Activated naive CD8-positive, alpha-beta T cell (primary cell): ENCODE measurements around the gene USP20.

ENCODE experiments used
- H3K27ac Mint-ChIP-seq: one replicate; pipeline ENCODE4 v1.8.0; 2021; ENCODE audit warnings: mixed read lengths
- H3K27me3 Mint-ChIP-seq: one replicate; pipeline ENCODE4 v1.8.0; 2021; ENCODE audit warnings: mixed read lengths
- H3K36me3 Mint-ChIP-seq: one replicate; pipeline ENCODE4 v1.8.0; 2021; ENCODE audit warnings: mixed read lengths
- H3K4me1 Mint-ChIP-seq: one replicate; pipeline ENCODE4 v1.8.0; 2021; ENCODE audit warnings: low read depth, mixed read lengths
- H3K4me3 Mint-ChIP-seq: one replicate; pipeline ENCODE4 v1.8.0; 2021; ENCODE audit warnings: mild to moderate bottlenecking, mixed read lengths
- H3K9me3 Mint-ChIP-seq: one replicate; pipeline ENCODE4 v1.8.0; 2021; ENCODE audit warnings: low read depth, mixed read lengths

Gene USP20

DNA sequence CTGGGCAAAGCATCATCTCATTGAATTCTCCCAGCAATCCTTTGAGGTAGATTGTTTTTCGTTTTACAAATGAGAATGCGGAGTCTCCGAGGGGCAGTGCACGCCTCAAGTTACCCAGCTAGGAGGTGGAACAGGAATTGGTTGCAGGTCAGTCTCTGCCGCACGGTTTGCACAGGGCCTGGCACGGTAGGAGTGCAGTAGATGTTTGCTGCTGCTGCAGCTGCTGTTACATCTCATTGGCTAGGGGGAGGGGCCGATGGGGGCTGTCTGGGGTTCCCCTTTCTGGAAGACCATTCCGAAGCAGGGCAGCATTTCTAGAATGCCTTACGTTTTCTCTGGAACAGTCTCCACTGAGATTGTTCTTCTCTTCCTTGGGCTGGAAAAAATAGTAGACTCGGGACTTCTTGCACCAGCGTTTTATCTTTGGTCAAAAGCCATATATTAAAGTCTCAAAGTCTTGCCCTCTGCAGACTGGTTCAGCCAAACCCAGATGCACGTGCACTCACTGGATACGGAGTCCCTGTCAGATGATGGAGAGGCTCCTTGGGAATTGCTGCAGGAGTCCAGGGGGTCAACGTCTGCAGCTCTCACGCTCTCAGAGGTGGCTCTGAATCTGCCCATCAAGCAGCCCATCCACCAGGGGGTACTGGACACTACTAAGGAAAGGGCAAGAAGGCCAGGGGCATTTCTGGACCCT, 1.2 kb downstream of the USP20 start:
- Mint-ChIP-seq H3K27ac (peak overlapping the region; percentile 90), H3K27me3 (no peaks in the 10 kb centered on the region), H3K9me3 (no peaks in the 10 kb centered on the region), H3K4me1 (peaks cover 70% of the 10 kb centered on the region), H3K4me3 (peak overlapping the region; percentile 94), H3K36me3 (peaks cover 6% of the 10 kb centered on the region)

DNA sequence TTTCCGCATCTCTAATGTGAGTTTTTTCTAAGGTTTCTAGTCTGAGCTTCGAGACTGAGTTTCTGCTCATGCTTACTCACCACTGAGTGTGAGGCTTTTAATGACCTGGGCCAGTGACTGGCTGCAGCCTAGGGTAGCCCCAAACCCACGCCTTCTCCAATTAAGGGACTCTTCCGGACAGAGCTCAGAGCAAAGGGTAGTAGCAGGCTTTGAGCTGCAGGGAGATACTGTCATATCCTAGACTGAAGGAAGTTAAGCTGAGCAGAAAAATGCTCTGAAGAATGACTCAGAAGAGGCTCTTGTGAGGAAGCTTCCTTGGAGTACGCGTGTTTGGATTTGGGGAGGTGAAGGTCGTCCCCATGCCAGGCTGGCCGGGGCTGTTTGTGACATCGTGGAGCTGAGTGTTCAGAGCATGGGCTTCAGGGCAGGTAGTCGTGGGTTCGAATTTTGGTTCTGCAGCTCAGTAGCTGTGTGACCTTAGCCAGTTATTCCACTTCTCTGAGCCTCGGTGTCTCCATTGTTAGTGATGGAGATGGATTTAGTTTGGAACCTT, 3.5 kb downstream of the USP20 start:
- Mint-ChIP-seq H3K4me3 (peak overlapping the region; percentile 71), H3K27me3 (no peaks in the 10 kb centered on the region), H3K4me1 (peaks cover 68% of the 10 kb centered on the region), H3K27ac (peak overlapping the region; percentile 90), H3K9me3 (no peaks in the 10 kb centered on the region), H3K36me3 (peaks cover 3% of the 10 kb centered on the region)

- no peaks in the 10 kb centered on the region for H3K36me3 Mint-ChIP-seq
- peak overlapping the region; percentile 90 for H3K27ac Mint-ChIP-seq
- H3K9me3 Mint-ChIP-seq: no peaks in the 10 kb centered on the region
- peak overlapping the region; percentile 71 for H3K4me3 Mint-ChIP-seq
- H3K4me1 Mint-ChIP-seq: peaks cover 61% of the 10 kb centered on the region
- H3K27me3 Mint-ChIP-seq: no peaks in the 10 kb centered on the region
These were observed 4.2 kb downstream of the USP20 start for GRCh38 chr9:129839324-129840023.

DNA sequence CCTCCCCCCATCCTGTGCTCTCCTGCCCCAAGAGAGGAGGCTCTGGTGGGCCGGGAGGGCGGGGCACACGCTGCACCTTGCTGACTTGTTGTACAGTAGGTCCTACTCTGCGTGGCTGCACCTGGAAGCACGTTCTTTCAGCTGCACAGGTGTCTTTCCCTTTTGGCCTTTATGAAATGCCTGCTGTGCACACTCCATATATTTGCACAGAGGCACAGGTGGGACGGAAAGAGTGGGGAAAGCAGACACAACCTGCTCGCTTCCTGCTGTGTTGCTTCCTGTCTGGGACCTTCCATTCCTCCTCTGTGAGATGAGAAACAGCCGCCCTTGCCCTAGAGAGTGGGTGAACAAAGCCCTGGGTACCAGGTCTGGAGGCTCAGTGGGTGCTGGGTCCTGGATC, 4.8 kb downstream of the USP20 start:
- H3K27me3 Mint-ChIP-seq: no peaks in the 10 kb centered on the region
- peak overlapping the region; percentile 42 for H3K4me3 Mint-ChIP-seq
- peak overlapping the region; percentile 78 for H3K27ac Mint-ChIP-seq
- H3K9me3 Mint-ChIP-seq: no peaks in the 10 kb centered on the region
- peaks cover 57% of the 10 kb centered on the region for H3K4me1 Mint-ChIP-seq
- H3K36me3 Mint-ChIP-seq: no peaks in the 10 kb centered on the region

- Mint-ChIP-seq H3K27ac (peak overlapping the region; percentile 83), H3K4me1 (peaks cover 62% of the 10 kb centered on the region), H3K36me3 (no peaks in the 10 kb centered on the region), H3K9me3 (no peaks in the 10 kb centered on the region), H3K27me3 (no peaks in the 10 kb centered on the region), H3K4me3 (peak overlapping the region; percentile 10)
These were observed 5.8 kb downstream of the USP20 start for GRCh38 chr9:129841071-129841470.

GRCh38 chr9:129845373-129845772, 10.1 kb downstream of the USP20 start:
- H3K27me3 Mint-ChIP-seq: no peaks in the 10 kb centered on the region
- no peak overlapping the region for H3K4me3 Mint-ChIP-seq
- peaks cover 7% of the 10 kb centered on the region for H3K36me3 Mint-ChIP-seq
- peaks cover 43% of the 10 kb centered on the region for H3K4me1 Mint-ChIP-seq
- no peaks in the 10 kb centered on the region for H3K9me3 Mint-ChIP-seq
- peak overlapping the region; percentile 8 for H3K27ac Mint-ChIP-seq

DNA sequence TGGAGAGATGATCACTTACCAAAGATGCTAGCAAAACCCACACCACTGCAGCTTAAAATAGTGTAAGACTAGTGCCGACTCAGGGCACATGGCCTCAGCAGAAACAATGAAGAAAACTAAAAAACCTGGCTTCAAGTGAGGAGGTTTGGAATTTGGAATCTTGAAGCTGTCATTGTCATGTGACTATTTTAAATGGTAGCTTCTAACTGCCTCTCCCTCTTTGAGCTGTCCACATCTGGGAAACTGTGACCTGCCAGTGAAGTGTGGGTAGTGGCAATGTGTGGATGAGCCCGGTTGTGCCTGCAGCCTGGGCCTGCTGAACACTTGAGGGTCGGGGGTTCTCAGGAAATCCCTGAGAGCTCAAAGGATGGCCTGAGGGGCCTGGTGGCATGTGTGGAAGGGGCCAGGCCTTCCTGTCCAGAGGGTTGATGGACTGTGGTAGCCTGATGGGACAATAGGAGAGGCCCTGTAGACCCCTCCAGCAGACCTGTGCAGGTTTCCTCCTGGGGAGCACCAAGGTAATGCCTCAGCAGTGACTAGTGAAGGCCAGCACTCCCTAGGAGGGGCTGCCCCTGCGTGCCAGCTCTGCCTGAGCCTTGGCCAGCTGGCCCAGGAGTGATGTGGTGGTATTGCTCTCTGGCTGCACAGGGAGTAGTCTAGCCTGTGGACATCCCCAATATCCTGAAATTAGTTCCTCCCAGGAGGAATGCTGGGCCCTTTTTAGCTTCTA, 13.6 kb downstream of the USP20 start:
- peaks cover 44% of the 10 kb centered on the region for H3K4me1 Mint-ChIP-seq
- H3K4me3 Mint-ChIP-seq: no peak overlapping the region

DNA sequence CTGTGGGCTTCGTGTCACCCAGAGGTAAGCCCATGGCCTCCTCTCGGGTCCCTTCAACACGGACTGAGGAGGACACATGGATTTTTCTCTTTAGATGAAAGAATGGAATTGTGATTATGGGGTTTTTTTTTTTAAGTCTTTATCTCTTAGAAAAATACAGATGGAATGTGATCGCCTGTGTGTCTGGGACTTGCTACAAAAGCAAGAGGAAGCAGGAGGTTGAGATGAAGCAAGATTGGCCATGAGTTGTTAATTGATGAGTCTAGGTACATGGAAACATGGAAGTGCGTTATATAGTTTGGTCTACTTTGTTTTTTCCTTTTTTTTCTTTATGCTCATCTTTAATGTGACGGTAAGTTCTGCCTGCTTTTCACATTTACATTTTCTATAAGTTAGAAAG, 14.6 kb downstream of the USP20 start:
- H3K27me3 Mint-ChIP-seq: no peaks in the 10 kb centered on the region
- no peak overlapping the region for H3K4me3 Mint-ChIP-seq
- H3K4me1 Mint-ChIP-seq: peaks cover 54% of the 10 kb centered on the region
- H3K36me3 Mint-ChIP-seq: peaks cover 14% of the 10 kb centered on the region
- H3K27ac Mint-ChIP-seq: peak overlapping the region; percentile 76
- H3K9me3 Mint-ChIP-seq: no peaks in the 10 kb centered on the region

More for the DNA sequence above, 13.6 kb downstream of the USP20 start:
- H3K36me3 Mint-ChIP-seq: peaks cover 14% of the 10 kb centered on the region
- H3K27me3 Mint-ChIP-seq: no peaks in the 10 kb centered on the region
- H3K27ac Mint-ChIP-seq: peak overlapping the region; percentile 5
- no peaks in the 10 kb centered on the region for H3K9me3 Mint-ChIP-seq

DNA sequence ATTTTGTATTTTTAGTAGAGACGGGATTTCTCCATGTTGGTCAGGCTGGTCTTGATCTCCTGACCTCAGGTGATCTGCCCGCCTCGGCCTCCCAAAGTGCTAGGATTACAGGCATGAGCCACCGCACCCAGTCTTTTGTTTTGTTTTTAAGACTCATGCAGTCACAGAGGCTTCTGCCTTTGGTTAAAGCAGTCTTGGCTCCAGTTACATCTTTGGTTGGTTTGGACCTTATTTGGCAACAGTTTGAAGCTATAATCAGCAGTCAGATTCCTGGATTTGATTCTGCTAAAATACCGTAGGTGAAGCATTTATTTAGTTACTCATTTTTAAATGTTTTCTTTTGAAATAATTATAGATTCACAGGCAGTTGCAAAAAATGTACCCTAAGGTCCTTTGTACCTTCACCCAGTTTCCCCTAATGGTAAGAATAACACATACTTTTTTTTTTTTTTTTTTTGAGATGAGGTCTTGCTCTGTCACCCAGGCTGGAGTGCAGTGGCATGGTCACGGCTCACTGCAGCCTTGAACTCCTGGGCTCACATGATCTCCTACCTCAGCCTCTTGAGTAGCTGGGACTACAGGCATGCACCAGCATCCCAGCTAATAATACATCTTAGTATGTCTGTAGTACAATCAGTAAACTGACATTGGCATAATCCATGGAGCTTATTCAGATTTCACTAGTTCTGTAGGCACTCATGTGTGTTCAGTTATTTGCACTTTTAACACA, 15.7 kb downstream of the USP20 start:
- Mint-ChIP-seq H3K27ac (peak overlapping the region; percentile 54), H3K36me3 (peaks cover 16% of the 10 kb centered on the region), H3K27me3 (no peaks in the 10 kb centered on the region), H3K9me3 (no peaks in the 10 kb centered on the region), H3K4me1 (peaks cover 59% of the 10 kb centered on the region), H3K4me3 (no peak overlapping the region)

GRCh38 chr9:129851821-129852220, 16.6 kb downstream of the USP20 start:
- Mint-ChIP-seq H3K27me3 (no peaks in the 10 kb centered on the region), H3K27ac (peak overlapping the region; percentile 54), H3K4me3 (no peak overlapping the region), H3K4me1 (peaks cover 65% of the 10 kb centered on the region), H3K9me3 (no peaks in the 10 kb centered on the region), H3K36me3 (peaks cover 16% of the 10 kb centered on the region)

DNA sequence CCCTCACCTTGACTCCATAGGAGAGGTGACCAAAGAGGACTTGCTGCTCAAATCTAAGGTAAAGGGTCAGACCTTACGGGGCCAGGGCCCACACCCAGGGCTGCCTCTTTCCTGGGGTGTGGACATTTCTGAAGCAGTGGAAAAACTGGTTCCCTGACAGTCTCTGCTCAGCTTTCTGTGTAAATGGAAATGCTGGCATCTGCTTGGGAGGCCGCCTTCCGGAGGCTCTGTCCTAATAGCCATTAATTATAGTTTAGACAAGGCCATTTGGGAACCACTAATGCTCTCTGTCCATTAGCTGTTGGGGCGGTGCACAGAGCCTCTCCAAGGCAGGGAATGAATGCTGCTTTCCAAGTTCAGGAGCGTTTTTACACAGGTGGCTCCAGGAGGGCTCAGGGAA, 17.3 kb downstream of the USP20 start:
- Mint-ChIP-seq H3K9me3 (no peaks in the 10 kb centered on the region), H3K4me3 (no peak overlapping the region), H3K27ac (no peak overlapping the region), H3K36me3 (peaks cover 16% of the 10 kb centered on the region), H3K4me1 (peaks cover 67% of the 10 kb centered on the region), H3K27me3 (no peaks in the 10 kb centered on the region)

GRCh38 chr9:129853614-129854013, 18.4 kb downstream of the USP20 start:
- peak overlapping the region; percentile 17 for H3K4me3 Mint-ChIP-seq
- H3K4me1 Mint-ChIP-seq: peaks cover 64% of the 10 kb centered on the region
- H3K27me3 Mint-ChIP-seq: no peaks in the 10 kb centered on the region
- H3K9me3 Mint-ChIP-seq: no peaks in the 10 kb centered on the region
- H3K36me3 Mint-ChIP-seq: peaks cover 16% of the 10 kb centered on the region
- no peak overlapping the region for H3K27ac Mint-ChIP-seq

GRCh38 chr9:129854588-129855110, 19.4 kb downstream of the USP20 start:
- H3K27ac Mint-ChIP-seq: peak overlapping the region; percentile 22
- peaks cover 16% of the 10 kb centered on the region for H3K36me3 Mint-ChIP-seq

GRCh38 chr9:129857207-129857606, 21.9 kb downstream of the USP20 start:
- Mint-ChIP-seq H3K9me3 (no peaks in the 10 kb centered on the region), H3K27me3 (no peaks in the 10 kb centered on the region), H3K4me1 (peaks cover 62% of the 10 kb centered on the region), H3K4me3 (no peak overlapping the region), H3K36me3 (peaks cover 8% of the 10 kb centered on the region), H3K27ac (peak overlapping the region; percentile 54)

More at GRCh38 chr9:129854588-129855110, 19.4 kb downstream of the USP20 start:
- H3K9me3 Mint-ChIP-seq: no peaks in the 10 kb centered on the region
- H3K4me3 Mint-ChIP-seq: peak overlapping the region; percentile 33
- no peaks in the 10 kb centered on the region for H3K27me3 Mint-ChIP-seq
- peaks cover 61% of the 10 kb centered on the region for H3K4me1 Mint-ChIP-seq
